Femur (tissue), 1 donor: ENCODE data around the gene KLC3.
"Not testable (repeated sequence)": the region's sequence is repeated elsewhere in the genome, so short reads cannot be mapped to it uniquely, and the experiment has no call there.

ENCODE experiments used
- DNase-seq: peaks from one replicate; pipeline ENCODE4 v3.0.0-alpha.2; 2017

Gene KLC3

DNA sequence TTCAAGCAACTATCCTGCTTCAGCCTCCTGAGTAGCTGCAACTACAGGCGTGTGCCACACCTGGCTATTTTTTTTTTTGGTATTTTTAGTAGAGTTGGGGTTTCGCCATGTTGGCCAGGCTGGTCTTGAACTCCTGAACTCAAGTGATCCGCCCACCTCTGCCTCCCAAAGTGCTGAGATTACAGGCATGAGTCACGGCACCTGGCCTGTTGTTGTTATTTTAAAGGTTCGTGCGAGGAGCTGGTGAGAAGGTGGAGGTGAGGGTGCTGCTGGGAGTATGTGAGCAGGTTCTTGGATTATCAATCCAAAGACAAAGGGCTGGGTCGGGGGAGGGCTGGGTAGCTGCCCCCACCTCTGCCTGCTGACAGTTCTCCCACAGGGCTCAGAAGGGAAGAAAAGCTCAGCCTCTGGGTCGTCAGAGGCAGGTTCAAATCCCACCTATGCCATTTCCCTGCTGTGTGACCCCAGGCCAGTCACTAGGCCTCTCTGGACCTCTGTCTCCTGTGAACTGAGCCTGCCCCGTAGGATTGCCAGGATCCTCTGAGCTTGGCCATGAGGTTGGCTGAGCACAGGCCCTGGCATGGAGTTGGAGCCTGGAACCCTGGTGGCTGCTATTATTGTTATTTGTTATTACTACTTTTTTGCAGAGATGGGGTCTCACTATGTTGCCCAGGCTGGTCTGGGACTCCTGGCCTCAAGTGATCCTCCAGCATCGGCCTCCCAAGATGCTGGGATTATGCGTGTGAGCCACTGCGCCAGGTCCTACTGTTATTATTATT lies 19.4 kb upstream of the KLC3 start:
- no peak for DNase-seq

DNA sequence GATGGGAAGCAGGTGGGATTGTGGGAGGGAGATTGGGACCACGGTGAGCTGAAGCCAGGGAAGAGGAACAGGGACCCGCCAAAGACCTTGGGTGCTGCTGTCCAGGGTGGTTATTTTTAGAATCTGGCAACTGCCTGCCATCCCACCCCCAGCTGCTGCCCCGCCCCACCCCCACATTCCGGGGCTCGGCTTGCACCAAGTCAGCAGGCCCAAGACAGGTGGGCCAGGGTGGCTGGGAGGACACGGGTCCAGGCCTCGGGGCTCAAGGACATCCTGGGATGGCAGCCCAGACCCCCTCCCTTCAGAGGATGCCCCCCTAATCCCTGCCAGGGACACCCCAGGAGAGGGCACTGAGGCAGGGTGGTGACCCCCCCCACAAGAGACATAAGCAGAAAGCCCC lies 18.7 kb upstream of the KLC3 start:
- DNase-seq, result peak; percentile 62

DNA sequence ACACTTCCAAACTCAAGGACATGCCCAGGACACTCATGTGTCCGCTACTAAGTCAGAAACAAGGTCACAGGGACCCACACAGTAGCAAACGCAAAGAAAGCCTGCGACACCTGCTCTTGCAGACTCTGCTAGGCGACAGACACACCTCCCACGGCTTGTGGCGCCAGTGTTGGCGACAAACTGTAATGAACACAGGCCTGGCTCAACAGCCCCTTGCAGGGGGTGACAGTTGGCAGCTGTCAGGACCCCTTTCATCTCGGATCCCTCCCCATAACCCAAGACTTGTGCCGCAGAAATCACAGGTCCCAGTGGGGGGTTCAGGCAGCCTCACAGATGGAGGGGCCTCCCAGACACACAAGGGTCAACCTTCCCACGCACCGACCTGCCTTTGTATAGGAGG lies 18.2 kb upstream of the KLC3 start:
- DNase-seq, result no peak

DNA sequence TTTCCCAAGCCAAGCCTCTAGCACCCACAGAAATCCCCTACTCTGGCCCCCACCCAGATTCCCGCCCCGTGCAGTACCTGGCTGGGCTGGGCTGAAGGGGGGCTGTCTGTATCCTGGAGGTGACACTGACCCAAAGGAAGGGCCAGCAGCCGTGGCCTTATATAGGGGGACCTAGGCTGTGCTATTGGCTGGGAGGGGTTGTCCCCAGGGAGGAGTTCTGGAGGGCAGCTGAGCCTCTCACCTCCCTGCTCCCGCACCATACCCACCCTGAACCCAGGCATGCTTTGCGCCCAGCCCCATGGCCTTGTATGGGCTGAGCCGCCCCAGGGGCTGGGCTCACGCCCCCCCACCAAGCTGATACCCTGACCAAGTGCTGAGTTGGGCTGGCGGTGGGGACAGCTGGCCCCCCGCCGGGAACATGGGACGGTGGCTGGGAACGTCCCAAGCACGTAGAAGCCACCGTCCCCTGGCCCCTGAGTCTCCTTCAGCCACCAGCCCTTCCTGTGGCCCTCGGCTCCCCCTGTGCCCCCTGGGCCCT lies 17.7 kb upstream of the KLC3 start, which contains the start of gene CKM:
Gene CKM, minus strand, starts transcription at position 132 of the 538 bp plus-strand sequence. CDS start 3,162 bp downstream, outside the sequence.
- DNase-seq, result peak; percentile 74

DNA sequence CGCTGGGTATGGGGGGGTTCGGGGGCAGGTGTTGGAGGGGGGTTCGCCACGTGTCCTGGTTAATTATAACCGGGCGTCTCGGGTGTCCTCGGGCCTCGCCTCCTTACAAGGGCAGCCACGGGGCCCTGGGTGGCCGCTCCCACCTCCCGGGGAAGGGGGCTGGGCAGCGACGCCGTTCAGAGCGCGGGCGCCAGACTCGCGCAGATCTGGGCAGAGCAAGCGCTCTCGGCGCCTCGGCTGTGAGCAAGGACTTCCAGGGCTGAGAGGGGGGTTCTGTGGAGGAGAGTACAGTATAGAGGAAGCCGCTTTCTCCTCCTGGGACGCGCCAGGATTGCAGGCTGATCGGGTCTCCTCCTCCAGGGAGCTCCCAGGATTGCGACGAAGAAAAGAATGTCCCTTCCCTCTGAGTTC lies 16.9 kb upstream of the KLC3 start:
- DNase-seq, result peak; percentile 75

DNA sequence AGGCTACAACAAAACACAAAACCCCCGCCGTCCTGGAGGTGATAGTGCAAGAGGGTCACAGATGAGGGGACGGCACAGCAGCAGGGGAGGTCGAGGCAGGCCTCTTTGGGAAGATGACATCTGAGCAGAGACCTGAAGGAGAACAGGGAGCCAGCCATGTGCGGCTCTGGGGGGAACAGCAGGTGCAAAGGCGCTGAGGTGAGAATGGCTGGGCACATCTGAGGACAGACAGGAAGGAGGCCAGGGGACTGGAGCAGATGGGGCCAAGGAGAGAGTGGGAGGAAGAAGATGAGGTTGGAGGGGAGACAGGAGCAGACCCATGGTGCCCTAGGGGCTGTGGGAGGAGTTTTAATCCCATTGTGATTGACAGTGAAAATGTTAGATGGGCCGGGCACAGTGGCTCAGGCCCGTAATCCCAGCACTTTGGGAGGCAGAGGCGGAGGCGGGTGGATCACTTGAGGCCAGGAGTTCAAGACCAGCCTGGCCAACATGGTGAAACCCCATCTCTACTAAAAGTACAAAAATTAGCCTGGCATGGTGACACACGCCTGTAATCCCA lies 16.1 kb upstream of the KLC3 start:
- no peak for DNase-seq

DNA sequence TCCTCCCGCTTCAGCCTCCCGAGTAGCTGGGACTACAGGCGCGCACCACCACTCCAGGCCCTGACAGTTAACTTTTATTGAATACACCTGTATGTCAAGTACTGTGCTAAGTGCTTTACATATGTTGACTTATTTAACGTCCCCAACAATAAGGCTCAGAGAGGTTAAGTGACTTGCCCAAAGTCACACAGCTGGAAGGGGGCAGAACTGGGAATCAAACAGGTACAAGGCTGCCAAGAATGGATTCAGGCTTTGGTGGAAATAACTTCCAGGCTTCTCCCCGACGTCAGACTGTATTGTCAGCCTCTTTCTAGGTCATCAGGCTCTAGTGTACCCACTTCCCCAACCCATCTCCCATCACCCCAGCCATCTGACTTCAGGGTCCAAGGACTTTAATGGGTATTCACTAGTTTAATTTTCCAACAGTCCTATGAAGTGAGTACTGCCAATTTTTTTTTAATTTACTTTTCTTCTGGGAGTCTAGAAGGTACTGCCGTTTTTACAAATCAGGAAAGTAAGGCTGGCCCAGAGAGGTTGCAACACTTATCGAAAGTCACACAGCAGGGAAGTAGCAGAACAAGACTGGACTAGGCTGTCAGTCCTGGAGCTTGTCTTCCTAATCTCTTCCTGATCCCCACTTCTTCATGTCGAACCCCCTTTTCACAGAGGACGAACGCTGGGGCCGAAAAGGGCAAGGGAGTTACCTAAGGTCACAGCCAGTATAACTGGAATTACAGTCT lies 13.0 kb upstream of the KLC3 start:
- DNase-seq, result no peak

DNA sequence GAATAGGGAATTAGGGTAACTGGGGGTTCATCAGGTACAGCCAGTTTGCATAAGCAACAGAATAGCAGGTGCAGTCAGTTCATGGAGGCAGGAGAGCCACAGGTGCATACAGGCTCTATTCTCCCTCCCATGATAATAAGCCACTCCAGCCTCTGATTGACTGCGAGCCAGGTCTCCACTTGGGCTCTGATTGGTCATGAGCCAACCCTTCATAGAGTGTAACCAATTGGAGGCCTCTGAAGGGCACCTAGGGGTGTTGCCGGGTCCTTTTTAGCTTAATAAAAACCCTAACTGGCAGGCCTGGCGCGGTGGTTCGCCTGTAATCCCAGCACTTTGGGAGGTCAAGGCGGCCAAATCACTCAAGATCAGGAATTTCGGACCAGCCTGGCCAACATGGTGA lies 9.1 kb upstream of the KLC3 start:
- no peak for DNase-seq

DNA sequence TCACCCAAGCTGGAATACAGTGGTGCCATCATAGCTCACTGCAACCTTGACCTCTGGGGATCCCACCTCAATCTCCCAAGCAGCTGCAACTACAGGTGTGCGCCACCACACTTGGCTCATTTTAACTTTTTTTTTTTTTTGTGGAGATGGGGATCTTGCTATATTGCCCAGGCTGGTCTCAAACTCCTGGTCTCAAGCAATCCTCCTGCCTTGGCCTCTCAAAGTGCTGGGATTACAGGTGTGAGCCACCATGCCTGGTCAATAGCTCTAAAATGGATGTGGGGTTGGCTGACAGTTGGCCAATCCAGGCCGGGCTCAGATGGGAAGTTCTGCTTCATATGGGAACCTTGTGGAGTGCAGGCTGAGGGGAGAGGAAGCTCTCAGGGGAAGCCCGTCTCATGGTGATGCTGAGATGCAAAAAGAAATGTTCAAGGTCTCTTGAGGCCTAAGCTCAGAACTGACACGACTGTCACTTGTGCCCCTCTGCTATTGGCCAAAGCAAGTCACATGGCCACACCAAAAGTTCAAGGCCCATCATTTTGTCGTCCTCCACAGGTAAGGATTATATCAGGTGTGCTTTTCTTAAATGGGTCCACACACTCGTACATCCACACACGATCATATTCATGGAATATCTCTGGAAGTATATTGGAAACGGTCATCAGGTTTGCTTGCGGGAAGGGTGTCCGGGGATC lies 6.8 kb upstream of the KLC3 start:
- DNase-seq, result no peak

DNA sequence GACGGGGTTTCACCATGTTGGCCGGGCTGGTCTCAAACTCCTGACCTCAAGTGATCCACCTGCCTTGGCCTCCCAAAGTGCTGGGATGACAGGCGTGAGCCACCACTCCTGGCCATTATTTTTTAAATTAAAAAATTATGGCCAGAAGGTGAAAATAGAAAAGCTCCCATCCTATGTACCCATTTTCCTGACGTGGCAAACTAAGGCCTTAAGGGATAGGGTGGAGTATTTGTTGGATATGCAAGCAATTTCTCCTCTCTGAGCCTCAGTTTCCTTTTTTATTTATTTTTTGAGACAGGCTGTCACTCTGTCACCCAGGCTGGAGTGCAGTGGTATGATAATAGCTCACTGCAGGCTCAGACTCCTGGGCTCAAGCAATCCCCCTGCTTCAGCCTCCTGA lies 5.7 kb upstream of the KLC3 start:
- DNase-seq, result not testable (repeated sequence)

DNA sequence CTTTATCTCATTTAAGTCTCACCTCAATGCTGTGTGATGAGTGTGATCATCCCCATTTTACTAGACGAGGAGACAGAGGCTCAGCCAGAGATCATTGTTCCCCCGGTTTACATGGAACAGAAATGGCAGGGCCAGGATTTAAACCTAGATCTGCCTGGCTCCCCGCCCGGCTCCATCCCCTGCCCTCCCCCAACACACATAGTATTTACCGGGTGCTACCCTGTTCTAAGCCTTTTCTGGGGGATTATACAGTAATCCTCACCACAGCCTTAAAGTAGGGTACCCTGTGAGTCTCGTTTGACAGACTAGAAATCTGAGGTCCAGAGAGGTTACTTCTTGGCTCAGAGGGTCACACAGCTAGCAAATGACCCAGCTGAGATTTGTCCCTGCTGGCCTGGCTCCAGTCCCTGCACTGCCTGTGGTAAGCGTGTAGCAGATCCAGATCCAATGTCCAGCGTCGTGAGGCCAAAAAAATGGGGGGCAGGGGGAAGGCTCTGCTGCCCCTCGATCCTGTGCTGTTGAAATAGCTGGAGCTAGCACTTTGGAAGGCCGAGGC lies 3.8 kb upstream of the KLC3 start:
- DNase-seq, result no peak

DNA sequence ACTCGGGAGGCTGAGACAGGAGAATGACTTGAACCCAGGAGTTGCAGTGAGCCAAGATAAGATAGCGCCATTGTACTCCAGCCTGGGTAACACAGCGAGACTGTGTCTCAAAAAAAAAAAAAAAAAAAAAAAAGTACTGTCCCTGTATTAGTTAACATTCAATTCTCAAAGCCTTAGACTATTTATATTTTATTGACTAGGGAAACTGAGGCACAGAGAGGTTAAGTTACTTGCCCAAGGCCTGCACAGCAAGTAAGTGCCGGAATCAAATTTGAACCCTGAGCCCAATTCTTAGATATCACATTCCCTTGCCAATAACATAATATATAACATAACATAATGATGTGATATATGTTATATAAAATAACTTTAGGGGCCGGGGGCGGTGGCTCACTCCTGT lies 921 bp upstream of the KLC3 start:
- no peak for DNase-seq

DNA sequence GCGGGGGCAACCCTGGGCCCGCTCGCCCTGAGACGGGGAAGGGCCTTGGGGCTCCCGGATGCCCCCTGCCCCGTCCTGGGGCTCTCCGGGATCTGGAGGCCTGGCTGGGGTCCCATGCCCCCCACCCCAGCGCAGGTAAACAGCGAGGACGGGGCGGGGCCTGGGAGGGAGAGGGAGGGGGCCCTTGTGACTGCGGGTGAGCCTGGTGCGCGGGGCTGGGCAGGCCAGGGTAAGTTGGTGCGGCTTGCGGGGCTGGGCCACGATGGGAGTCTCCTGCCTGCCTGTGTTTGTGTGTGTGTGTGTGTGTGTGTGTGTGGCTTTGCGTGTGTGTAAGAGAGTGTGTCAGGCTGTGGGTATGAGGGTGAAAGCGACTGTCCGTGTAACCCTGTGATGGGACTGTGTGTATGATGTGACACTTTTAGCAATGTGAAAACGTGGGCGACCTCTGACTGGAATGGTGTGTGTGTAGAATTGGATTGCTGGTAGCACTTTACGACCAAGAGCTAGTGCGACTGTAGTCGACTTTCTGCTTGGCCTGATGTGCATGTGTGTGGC lies 426 bp downstream of the KLC3 start:
- no peak for DNase-seq

DNA sequence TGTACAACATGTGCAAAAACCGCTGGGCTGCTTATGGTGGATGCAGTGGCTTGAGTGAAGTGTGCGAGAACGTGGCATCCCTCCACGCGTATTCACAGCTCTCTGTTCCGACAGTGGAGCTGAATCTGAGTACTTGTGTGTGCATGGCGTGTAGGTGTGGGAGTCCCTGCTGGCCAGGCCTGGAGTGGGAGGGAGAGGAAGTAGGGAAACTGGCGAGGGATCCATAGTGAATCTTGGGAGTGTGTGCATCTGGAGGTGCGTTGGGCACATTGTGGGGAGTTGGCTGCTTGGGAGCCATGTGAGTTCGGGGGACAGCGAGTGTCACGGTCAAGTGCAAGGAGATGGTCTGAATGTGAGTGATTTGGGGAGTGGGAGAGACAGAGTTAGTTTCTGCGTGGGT lies 2.4 kb downstream of the KLC3 start:
- no peak for DNase-seq

DNA sequence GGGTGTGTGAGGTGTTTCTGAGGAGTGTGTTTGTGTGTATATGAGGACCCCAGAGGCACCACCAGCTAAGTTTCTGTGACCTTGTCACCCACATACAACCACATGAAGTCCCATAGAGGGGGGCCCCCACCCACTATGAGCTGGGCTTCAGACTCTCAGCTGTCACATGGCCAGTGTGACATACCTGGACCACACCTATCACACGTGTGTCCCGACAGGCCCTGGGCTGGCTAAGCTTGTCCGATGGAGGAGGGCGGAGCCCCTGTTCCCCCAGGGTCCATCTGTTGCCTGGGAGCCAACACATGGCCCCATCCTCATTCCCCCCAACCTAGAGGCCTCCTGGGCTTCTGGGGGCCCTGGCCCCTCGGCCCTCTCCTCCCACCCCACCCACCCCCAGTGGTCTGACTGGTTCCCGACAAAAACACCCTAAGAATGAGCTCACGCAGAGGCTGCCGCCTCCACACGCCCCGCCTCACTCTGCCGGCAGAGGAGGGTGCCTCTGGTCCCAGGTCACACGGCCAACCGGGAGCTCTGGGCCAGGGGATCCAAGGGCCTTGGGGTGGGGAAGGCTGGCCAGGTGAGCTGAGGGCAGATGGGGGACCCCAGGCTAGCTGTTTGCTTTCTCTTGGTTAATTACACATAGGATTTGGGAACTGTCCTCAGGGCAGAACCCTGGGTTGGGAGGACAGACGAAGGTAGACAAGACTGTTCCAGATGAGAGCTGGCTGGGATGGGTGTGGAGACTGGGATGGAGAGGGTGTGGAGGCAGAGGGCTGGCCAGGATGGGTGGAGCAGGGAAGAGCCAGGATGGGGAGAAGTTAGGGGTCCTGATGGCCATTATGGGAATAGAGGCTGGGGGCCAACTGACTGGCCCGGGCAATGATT lies 4.3 kb downstream of the KLC3 start:
- no peak for DNase-seq

DNA sequence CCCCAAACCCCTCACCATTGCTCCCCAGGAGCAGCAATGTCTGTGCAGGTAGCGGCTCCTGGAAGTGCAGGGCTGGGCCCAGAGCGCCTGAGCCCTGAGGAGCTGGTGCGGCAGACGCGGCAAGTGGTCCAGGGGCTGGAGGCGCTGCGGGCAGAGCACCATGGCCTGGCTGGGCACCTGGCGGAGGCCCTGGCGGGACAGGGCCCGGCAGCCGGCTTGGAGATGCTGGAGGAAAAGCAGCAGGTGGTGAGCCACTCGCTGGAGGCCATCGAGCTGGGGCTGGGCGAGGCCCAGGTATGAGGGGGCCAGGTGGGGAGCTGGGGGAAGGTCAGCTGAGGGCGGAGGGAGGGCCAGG lies 4.9 kb downstream of the KLC3 start:
- no peak for DNase-seq

DNA sequence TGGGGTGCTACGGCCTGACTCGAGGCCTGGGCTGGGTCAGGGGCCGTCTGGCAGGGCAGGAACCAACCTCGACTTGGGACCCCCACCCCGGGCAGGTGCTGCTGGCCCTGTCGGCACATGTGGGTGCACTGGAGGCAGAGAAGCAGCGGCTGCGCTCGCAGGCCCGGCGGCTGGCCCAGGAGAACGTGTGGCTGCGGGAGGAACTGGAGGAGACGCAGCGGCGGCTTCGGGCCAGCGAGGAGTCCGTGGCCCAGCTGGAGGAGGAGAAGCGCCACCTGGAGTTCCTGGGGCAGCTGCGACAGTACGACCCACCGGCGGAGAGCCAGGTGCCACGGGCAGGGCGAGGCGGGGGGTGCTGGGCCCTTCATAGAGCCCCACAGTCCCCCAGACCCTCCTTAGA lies 5.9 kb downstream of the KLC3 start:
- no peak for DNase-seq

DNA sequence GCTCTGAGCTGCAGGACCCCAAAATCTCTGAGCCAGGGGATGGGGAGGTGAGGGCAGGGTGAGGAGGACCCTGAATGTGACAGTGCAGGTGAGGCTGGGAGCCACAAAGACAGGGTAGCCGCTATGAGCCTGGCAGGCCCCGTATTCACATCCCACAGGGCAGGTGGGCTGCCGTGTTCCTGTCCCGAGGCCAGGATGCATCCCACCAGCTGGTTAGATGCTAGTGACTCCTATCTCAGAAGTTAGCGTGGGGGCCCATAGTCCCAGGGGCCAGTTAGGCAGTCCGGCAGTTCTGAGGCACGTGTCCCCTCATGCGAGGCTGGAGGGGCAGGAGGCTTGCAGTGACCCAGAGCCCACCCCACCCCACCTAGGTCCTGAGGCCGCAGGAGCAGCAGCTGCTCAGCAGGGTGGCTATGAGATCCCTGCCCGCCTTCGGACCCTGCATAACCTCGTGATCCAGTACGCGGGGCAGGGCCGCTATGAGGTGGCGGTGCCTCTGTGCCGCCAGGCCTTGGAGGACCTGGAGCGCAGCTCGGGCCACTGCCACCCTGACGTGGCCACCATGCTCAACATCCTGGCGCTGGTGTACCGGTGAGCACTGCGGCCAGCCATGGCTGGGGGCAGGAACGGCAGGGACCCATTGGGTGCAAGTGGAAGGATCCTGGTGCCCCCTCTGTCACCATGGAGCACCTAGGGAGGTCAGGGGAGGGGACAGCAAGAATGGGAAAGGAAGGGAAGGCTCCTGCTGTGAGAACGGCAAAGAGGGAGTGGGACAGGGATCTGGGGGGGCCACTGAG lies 7.2 kb downstream of the KLC3 start:
- DNase-seq, result no peak

DNA sequence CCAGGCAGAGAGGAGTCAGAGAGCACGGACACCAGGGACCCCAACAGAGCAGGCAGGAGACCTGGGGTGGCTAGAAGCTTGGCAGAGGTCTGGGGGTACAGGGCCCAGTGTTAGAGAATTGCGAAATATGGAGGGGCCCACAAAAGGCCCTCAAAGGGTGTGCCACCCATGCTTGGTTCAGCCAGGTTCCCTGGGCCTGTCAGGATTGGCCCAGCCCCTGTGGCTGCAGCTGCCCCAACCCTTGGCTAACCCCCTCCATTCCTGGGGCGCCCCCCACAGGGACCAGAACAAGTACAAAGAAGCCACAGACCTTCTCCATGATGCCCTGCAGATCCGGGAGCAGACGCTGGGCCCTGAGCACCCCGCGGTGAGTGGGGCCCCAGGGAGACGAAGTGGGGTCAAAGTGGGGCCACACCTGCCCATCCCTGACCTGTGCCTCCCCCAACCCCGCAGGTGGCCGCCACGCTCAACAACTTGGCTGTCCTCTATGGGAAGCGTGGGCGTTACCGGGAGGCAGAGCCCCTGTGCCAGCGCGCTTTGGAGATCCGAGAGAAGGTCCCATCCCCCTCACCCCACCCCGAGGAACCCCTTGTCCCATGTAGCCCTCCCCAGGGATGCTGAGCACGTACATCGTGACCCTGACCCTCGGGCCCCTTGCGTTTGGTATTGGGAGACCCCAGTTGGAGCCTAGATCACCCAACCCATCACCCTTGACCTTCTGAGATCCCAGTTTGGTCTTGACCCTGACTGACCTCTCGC lies 8.0 kb downstream of the KLC3 start:
- no peak for DNase-seq

DNA sequence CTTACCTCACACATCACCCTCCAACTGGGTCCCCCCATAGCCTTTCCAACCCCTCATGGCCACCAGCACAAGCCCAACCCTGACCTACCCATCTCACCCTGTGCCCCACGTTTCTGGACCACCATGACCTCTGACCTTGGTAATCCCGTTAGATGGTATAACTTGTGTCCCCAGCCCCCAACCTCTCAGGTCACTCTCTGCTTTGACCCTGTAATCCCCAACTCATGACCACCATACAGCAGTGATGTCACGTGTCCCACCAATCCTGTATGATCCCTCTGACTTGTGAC lies 8.5 kb downstream of the KLC3 start:
- no peak for DNase-seq
